ENCODE results near the gene KCTD2.

The KCTD2 gene

DNA sequence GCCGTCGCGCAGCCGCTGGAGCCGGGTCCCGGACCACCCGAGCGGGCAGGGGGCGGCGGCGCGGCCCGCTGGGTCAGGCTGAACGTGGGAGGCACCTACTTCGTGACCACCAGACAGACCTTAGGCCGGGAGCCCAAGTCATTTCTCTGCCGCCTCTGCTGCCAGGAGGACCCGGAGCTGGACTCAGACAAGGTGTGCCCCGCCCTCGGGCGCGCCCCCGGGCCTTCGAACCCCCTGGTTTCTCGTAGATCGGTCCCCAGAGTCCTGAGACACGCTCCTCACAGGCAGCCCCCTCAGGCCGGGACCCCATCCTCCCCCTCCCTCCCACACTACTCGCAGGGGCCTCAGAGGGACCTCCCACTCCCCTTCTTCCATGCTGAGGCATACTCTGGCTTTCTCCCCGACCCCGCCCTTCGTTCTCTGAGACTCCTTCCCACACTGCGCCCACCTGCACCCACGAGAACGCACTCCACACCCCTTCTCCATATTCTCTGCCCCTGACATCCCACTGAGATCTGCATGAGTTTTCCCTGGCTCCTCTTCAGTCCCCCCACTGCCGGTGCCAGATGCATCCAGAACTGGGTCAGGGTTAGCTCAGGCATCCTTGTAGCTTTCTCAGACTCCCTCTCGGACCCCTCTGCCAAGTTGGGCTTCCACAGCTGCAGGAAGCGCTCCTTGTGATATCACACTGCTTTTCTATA lies 523 bp downstream of the KCTD2 start:
- Histone ChIP-seq H3K27ac (peak overlapping the region; percentile 98 to 99), H3K4me3 (peak overlapping the region; percentile 93)
- DNase-seq (ENCODE audit: low spot score), result no peak
- no peak for TF ChIP-seq CTCF (IDR thresholded peaks at IDR 0.05)

DNA sequence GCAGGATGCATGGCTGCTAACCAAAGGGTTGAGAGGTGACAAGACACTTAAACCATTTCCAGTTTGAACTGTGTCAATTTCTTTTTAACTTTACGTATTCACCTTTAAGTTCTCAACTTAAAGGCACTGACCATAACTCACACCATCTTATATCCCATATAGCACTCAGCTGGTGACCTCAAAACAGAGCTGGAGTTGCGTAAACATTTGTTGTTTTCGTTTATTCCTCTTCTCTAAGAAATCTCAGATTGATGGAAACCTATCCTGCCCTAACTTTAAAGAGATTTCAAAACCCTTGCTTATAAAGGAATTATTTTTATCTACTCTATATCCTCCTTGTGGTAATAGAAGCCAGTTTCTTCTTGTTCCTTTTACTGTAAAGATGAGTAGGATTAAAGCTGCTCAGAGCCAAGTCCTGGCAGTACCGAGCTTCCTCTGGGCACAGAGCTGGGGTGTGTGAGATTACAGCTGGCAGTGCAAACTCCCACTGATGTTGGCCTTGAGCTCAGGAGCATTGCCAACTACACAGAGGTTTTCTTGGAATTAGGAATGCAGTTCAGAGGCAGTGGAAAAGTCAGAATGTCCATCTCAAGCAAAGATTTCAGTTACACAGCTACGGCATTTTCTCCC lies 1.3 kb downstream of the KCTD2 start:
- H3K27ac ChIP-seq, result peak overlapping the region; percentile 98 to 99
- TF ChIP-seq CTCF (IDR thresholded peaks at IDR 0.05), result no peak
- H3K4me3 ChIP-seq, result peak overlapping the region; percentile 93
- no peak for DNase-seq (ENCODE audit: low spot score)

DNA sequence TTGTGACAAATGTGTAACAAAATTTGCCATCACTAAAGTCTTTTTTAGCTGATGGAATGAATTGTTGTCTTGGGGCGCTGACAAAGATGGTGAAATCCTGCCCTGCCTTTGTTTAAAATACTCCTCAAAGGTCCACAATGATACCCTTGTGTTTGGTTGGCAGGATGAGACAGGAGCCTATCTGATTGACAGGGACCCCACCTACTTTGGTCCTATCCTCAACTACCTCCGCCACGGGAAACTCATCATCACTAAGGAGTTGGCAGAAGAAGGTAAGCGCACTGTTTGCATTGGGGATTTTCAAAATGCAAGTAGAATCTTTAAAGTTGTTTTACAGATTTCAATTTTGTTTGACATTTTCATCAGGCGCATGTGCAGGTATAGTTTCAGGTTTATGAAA lies 2.0 kb downstream of the KCTD2 start:
- no peak for TF ChIP-seq CTCF (IDR thresholded peaks at IDR 0.05)
- no peak for DNase-seq (ENCODE audit: low spot score)
- Histone ChIP-seq H3K27ac (peak overlapping the region in 1 of 2 donors; percentile 98), H3K4me3 (peak overlapping the region; percentile 93)

- H3K27ac ChIP-seq, result no peak overlapping the region
- DNase-seq (ENCODE audit: low spot score), result no peak
- no peak for TF ChIP-seq CTCF (IDR thresholded peaks at IDR 0.05)
- no peak overlapping the region for H3K4me3 ChIP-seq
Observed at GRCh38 chr17:75049706-75050105, 2.7 kb downstream of the KCTD2 start.

- Histone ChIP-seq H3K4me3 (no peak overlapping the region), H3K27ac (no peak overlapping the region)
- no peak for TF ChIP-seq CTCF (IDR thresholded peaks at IDR 0.05)
- no peak for DNase-seq (ENCODE audit: low spot score)
Observed at GRCh38 chr17:75051941-75052340, 4.9 kb downstream of the KCTD2 start.

DNA sequence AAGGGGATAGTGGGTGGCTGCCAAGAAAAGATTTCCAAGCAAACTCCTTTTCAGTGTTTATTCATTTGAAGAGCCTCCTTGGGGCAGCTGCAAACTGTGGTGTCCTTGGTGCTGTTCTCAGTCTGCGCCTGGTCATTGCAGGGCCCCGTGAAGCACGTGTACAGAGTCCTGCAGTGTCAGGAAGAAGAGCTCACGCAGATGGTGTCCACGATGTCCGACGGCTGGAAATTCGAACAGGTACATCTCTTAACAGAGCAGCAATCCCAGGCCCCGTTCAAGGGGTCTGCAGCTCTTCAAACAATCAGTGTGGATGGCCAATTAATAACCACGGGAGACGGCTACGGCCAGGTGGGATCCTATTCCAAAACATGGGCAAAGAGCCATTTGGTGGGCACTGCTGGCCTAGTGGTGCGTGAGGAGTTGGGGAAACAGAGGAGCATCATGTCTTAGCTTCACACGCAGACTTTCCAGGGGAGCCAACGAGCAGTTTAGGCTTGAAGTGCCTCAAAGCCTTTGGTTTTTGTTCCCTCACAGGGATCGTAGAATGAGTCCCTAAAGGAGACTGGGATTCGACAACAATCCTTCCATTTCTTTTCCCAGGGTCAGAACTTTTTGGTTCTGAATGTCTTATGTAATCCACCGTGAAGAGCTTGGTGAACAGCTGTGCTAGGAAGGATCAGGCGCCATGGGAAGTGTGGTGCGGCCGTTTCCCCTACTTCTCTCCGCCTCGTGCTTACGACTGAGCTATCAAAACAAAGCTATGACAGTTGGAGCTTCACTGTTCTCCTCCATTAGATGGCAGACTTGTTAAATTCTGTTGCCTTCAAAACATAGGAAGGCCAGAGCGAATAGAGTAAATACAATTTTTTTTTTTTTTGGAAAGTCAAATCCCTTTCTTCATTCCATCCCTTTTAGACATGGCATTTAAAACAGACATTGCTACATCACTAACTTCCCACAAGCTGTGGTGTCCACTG lies 12.6 kb downstream of the KCTD2 start:
- TF ChIP-seq CTCF (IDR thresholded peaks at IDR 0.05), result no peak
- H3K4me3 ChIP-seq, result no peak overlapping the region
- peak overlapping the region in 1 of 2 donors; percentile 74 for H3K27ac ChIP-seq
- no peak for DNase-seq (ENCODE audit: low spot score)

Data from coronary artery (tissue), 2 donors.